Right renal pelvis (tissue), 4 donors: ENCODE results near the gene GSTM5. TPM values are rescaled to one million over a fixed set of nuclear protein-coding genes. Genes with fewer than 3 reads are reported as not detected.
"Not testable (repeated sequence)": the region's sequence is repeated elsewhere in the genome, so short reads cannot be mapped to it uniquely, and the experiment has no call there.

ENCODE experiments used
- DNase-seq, 4 donors: peaks; one replicate each; pipeline ENCODE4 v3.0.0-alpha.2; 2013; ENCODE audit warnings: low read depth in 4 of 4, low spot score in 3 of 4, missing footprints in 1 of 4
- polyA plus RNA-seq, 4 donors: library from polyadenylated mRNA; unstranded; fragments of 120-200 nt; gene quantifications; one replicate each; pipeline ENCODE4 v1.2.1, GENCODE V29; 2013; ENCODE audit not compliant: insufficient read length in 4 of 4

The GSTM5 gene
- 10 to 100 TPM; 28.7 to 55.4 (median 41.5) TPM for polyA plus RNA-seq

DNA sequence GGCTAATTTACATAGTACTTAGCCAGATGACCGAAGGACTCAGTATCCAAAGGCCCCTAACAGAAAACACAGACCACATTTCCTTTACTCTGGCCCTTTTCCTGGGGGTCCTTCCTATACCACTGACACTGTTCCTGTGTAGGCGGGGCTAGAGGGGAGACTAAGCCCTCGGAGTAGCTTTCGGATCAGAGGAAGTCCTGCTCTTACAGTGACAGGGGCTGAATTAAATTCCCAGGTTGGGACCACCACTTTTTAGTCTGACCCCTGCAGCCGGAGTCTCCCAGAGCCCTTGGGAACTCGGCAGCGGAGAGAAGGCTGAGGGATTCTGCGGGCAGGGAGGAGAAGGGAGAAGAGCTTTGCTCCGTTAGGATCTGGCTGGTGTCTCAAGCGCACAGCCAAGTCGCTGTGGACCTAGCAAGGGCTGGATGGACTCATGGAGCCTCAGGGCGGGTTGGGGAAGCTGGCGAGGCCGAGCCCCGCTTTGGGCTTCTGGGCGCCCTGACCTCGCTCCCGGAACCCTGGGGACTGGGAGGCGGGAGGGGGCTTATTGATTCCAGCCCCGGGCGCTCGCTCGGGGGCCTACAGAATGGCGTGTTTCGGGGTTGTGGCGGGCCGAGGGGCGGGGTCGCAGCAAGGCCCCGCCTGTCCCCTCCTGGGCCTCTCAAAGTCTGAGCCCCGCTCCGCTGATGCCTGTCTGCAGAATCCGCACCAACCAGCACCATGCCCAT, at the start of gene GSTM5:
Gene GSTM5, plus strand, starts transcription at position 659 of the 728 bp plus-strand sequence. Its CDS starts 62 bp downstream, at position 721.
- DNase-seq, result not testable (repeated sequence)

DNA sequence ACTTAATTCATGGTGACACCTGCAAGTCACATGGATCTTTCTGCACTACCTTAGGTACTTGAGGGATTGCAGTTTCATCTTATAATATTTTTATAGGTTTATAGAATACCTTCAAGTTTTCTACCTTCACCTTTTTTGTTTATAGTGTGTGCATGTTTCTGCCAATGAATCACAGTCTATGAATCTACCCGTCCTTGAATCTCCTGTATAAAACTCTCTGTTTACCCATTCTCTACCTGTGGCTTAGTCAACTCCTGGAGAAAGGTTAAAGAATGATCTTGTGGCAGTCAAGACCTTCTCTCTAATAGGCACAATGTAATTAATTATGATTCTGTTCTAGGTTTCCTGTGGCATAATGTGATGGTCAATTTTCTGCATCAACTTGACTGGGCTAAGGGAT, 47.4 kb upstream of the GSTM5 start:
- no peak for DNase-seq

DNA sequence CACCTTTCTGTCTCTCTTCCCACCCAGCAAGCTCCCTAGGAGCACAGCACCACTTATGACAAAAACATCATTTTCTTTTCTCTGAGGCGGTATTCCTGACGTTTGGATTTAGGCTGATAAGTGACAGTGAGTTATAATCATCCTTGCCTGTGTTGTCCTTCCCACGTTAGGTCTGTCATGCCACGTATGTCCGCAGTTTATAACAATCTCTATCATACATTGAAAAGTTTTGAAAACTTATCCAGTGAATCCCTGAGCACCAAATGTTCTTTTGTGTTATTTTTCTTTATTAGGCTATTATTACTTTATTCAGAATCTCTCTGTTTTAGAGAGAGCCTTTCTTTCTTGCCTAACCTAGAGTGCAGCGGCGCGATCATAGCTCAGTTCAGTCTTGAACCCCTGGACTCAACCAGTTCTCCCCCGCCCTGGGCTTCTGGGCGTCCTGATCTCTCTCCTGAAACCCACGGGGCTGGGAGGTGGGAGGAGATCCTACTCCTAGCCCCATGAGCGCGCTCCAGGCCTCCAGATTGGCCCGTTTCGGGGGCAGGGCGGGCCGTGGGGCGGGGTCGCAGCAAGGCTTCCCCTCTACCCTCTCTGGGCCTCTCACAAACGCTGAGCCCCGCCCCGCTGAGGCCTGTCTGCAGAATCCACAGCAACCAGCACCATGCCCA, 44.5 kb upstream of the GSTM5 start, which contains the start of gene GSTM2:
Gene GSTM2, plus strand, starts transcription at position 606 of the 671 bp plus-strand sequence. Its CDS starts 59 bp downstream, at position 665.
- DNase-seq, result peak; percentile 79 to 88 (median 83)

DNA sequence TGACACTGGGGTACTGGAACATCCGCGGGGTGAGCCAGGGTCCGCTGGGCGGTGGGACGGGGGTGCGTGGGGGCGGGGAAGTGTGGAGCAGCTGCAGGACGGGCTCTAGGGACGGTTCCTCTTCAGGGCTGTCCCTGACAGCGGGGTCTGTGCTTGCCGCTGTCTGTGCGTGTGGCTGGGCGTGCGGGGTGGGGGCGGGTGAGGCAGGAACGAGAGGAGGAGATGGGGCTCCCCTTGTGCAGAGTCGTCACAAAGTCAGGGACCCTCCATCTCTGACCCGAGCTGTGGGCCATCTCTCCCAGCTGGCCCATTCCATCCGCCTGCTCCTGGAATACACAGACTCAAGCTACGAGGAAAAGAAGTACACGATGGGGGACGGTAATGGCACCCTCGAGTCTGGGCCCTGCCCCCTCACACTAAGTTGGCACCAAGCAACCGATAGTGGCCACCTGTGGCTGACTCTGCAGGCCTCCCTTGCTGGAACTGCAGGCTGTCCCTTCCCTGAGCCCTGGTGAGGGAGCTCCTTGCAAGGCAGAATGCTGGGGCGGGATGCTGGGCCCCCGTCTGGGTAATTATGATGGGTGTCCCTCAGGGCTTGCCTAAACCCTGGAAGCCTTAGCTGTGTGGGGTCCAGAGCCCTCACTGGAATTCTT, 43.8 kb upstream of the GSTM5 start:
- no peak for DNase-seq

DNA sequence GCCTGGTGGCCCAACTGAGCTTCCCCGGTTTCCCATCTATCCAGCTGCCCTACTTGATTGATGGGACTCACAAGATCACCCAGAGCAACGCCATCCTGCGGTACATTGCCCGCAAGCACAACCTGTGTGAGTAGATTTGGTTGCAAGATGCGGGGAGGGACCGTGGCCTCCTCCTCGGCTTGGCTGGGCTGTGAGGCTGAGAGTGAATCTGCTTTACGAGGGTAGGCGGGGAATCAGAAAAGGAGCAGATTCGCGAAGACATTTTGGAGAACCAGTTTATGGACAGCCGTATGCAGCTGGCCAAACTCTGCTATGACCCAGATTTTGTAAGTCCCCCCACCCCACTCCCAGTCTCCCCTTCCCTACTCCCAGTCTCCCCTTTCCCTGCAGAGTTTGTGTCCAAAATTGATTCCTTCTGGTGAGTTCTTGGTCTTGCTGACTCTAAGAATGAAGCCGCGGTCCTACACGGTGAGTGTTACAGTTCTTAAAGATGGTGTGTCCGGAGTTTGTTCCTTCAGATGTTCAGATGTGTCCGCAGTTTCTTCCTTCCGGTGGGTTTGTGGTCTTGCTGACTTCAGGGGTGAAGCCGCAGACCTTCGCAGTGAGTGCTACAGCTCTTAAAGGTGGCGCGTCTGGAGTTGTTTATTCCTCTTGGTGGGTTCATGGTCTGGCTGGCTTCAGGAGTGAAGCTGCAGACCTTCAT, 42.7 kb upstream of the GSTM5 start:
- no peak for DNase-seq

DNA sequence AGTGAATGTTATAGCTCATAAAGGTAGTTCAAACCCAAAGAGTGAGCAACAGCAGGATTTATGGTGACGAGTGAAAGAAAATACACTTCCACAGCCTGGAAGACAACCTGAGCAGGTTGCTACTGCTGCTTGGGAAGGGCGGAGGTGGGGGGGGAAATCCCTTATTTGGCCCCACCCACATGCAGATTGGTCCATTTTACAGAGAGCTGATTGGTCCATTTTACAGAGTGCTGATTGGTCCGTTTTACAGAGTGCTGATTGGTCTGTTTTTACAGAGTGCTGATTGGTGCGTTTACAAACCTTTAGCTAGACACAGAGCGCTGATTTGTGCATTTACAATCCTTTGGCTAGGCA, 42.1 kb upstream of the GSTM5 start:
- DNase-seq, result not testable (repeated sequence)

DNA sequence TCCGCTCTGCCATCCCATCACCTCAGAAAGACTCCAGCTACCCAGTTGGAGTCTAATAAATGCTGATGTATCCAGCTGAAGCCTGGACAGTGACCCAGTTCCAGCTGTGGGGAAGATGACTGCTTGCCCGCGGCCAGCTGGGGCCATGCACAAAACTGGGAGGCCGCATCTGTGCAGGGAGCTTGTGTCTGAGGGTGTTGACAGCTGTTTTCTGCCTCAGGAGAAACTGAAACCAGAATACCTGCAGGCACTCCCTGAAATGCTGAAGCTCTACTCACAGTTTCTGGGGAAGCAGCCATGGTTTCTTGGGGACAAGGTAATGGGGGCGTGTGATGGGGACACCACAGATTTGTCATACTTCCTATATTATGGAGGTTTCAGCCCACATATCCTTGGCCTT, 41.0 kb upstream of the GSTM5 start:
- DNase-seq, result no peak

DNA sequence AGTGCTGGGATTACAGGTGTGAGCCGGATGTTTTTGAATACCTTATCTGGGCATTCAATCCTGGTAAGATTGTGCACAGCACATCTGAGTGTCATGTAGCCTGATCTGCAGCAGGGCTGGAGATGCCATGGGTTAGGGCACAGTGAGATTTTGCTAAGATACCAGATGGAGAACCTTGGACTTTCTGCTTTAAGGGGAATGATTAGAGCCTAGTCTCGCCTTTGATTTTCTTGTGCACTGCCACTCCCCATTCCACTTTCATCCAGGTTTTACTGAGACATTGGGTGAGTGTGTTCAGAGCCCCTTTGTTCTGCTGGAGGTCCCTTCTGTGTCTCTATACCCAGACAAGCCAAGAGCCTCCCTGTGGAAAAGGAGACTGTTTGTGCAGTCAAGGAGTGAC, 38.2 kb upstream of the GSTM5 start:
- DNase-seq, result not testable (repeated sequence)

DNA sequence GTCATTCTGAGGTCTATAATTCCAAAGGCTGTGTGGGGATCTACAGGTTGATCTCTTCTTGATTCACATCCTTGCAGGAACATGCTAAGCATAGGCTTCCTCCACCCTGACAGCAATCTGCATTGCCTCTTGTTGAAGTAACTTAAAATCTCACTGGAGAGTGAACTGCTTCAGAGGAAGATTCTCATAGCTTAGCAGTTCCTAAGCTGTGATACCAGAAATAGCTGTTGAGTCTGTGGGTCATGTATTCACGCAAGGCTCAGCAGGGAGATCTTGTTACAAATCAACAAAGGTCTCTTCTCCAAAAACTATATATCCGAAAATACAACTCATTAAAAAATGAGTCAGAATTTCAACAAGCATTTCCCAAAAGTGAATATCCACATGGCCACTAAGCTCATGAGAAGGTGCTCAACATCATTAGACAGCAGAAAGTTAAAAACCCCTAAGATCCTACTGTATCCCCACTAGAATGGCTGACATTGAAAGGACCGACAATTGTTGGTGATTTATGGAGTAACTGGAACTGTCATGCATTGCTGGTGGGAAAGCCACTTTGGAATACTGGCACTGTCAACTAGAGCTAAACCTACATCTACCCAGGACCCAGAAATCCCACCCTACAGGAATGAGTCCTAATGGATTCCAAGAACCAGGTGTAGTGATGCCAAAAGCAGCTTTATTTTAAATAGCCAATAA, 35.2 kb upstream of the GSTM5 start:
- DNase-seq, result not testable (repeated sequence)

DNA sequence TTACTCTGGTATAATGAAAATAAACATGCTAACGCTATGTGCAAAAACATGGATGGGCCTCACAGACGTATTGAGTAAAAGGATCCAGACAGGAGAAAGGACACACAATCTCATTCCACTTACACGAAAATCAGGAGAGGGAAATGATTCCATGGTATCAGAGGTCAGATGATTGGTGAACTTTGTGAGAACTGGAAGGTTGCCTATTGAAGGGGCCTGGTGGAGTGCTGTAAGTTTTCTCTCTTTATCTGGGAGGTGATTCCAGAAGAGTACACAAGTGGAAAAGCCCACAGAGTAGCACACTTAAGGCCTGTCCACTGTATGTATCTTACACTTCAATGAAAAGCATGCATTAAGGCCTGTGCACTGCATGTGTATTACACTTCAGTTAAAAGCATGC, 34.6 kb upstream of the GSTM5 start:
- DNase-seq, result no peak

DNA sequence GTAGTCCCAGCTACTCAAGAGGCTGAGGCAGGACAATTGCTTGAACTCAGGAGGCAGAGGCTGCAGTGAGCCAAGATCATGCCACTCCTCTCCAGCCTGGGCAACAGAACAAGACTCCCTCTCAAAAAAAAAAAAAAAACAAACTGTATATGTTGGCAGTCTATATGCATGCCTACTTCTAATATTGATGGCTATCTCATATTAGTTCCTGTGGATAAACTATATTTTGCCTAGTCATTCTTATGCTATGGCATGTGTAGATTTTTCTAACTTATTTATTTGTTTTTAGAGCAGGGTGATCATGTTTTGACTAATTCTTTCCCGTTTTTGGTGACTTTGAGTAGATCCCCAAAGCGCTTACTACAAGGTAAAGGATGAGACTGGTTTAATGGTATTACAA, 33.4 kb upstream of the GSTM5 start:
- not testable (repeated sequence) for DNase-seq

DNA sequence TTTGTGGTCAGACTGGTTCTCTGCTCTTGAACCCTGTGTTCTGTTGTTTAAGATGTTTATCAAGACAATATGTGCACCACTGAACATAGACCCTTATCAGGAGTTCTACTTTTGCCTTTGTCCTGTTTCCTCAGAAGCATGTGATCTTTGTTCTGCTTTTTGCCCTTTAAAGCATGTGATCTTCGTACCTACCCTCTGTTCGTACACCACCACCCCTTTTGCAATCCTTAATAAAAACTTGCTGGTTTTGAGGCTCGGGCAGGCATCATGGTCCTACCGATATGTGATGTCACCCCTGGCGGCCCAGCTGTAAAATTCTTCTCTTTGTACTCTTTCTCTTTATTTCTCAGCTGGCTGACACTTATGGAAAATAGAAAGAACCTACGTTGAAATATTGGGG, 27.3 kb upstream of the GSTM5 start:
- DNase-seq, result not testable (repeated sequence)

DNA sequence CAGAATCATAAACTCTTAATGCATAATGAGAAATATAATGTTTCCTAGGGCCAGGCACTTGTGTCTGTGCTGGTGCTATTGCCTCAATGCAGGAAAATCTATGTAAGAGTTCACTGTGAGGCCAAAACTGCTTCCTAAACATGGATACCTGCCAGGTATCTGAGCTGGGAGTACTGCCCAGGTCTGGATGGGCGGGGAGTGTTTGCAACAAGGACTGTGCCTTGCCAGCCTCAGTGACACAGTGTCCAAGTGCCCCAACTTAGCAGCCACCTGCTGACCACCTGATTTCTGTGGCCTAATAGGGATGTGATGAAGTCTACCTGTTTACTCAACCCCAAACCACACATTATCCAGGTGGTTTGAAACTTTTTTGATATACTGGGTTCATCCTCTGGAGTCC, 26.7 kb upstream of the GSTM5 start:
- DNase-seq, result not testable (repeated sequence)

DNA sequence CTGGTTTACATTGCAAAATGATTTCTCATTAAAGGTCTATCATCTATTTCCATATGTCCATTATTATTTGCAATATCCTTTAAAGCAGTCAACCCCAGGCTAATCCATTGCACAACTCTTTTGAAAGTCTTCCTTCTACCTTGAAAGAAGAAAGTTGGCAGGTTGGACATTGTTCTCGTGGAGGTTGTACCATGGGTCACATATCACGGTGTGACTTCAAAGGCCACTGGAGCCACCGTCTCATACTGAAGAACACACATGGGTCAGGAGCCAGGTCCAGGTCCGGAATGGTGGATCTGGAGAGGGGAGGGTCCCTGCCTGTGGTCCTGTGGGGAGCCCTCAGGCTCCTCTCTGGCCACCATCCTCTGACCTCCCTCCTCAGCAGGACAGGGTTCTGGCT, 26.2 kb upstream of the GSTM5 start:
- not testable (repeated sequence) for DNase-seq

DNA sequence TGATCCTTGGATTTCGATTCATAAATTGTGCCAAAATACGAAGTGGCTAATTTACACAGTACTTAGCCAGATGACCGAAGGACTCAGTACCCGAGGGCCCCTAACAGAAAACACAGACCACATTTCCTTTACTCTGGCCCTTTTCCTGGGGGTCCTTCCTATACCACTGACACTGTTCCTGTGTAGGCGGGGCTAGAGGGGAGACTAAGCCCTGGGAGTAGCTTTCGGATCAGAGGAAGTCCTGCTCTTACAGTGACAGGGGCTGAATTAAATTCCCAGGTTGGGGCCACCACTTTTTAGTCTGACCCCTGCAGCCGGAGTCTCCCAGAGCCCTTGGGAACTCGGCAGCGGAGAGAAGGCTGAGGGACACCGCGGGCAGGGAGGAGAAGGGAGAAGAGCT, 24.9 kb upstream of the GSTM5 start:
- DNase-seq, result not testable (repeated sequence)

DNA sequence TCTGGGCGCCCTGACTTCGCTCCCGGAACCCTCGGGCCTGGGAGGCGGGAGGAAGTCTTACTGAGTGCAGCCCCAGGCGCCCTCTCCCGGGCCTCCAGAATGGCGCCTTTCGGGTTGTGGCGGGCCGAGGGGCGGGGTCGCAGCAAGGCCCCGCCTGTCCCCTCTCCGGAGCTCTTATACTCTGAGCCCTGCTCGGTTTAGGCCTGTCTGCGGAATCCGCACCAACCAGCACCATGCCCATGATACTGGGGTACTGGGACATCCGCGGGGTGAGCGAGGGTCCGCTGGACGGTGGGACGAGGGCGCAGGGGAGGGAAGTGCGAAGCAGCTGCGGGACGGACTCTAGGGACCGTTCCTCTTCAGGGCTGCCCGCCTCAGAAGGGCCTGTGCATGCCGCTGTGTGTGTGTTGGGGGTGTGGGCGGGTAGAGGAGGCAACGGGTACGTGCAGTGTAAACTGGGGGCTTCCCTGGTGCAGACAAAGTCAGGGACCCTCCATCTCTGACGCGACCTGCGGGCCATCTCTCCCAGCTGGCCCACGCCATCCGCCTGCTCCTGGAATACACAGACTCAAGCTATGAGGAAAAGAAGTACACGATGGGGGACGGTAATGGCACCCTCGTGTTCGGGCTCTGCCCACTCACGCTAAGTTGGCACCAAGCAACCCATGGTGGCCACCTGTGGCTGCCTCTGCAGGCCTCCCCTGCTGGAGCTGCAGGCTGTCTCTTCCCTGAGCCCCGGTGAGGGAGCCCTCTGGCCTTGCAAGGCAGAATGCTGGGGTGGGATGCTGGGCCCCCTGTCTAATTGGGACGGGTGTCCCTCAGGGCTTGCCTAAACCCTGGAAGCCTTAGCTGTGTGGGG, 24.2 kb upstream of the GSTM5 start, which contains the start of gene GSTM1:
Gene GSTM1, plus strand, starts transcription at position 177 of the 859 bp plus-strand sequence. Its CDS starts 57 bp downstream, at position 234.
- peak in 1 of 4 donors; percentile 42 for DNase-seq

DNA sequence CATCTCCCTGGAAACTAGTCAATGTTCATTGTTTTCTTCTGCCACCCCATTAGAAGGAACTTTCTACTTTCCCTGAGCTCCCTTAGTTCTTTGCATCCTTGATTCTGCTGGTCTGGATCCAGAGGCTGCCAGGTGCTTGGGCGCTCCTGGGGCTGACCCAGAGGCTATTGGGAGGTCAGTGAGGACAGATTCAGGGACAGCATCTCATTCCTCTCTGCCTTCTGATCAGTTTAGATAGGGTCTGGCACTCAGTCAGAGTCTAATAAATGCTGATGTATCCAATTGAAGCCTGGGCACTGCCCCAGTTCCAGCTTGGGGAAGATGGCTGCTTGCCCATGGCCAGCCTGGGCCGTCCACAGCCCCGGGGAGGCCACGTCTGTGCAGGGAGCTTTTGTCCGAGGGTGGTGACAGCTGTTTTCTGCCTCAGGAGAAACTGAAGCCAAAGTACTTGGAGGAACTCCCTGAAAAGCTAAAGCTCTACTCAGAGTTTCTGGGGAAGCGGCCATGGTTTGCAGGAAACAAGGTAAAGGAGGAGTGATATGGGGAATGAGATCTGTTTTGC, 22.1 kb upstream of the GSTM5 start:
- DNase-seq, result no peak

DNA sequence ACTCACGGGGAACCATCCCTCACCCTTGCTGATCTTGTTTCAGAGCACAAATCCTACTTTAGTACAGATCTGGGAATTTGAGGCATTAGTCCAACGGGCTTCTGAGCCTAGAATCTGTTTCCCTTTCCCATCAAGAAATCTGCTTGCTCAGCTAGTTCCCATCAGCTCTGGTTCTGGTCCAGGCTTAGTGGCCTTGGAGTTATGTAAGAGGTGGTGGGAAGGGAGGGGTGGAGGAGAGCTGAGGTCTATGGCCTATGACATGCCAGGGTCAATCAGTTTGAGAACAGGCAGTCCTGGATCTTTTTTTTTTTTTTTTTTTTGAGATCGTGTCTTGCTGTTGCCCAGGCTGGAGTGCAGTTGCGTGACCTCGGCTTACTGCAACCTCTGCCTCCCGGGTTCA, 20.3 kb upstream of the GSTM5 start:
- DNase-seq, result no peak

DNA sequence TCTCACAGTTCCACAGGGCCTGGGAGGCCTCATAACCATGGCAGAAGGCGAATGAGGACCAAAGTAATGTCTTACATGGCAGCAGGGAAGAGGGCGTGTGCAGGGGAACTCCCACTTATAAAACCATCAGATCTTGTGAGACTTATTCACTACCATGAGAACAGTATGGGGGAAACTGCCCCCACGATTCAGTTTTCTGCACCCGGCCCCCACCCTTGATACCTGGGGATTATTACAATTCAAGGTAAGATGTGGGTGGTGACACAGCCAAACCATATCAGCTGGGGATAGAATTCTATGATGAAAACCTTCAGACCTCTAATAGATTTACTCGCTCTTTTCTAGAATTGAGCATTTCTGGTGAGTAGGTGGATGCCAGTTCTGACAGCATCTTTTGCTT, 17.7 kb upstream of the GSTM5 start:
- DNase-seq, result not testable (repeated sequence)
